ENCODE data around the gene NLK. TPM values are rescaled to one million over a fixed set of nuclear protein-coding genes. Genes with fewer than 3 reads are reported as not detected.
A peak's percentile ranks its signal among the peaks of the same experiment; 100 is the strongest.
"Not testable (repeated sequence)": the region's sequence is repeated elsewhere in the genome, so short reads cannot be mapped to it uniquely, and the experiment has no call there.

NLK gene
- total RNA-seq, 1 donor from 2014 or later: 20.2 TPM

- ATAC-seq (ENCODE audit: poor library complexity) (no peak), DNase-seq (no peak)
- intact Hi-C loops (cut with DNase I): no loop called here
Observed at GRCh38 chr17:28093999-28094716, 51.7 kb downstream of the NLK start.

- no peak for ATAC-seq (ENCODE audit: poor library complexity)
- intact Hi-C loops (cut with DNase I): no loop called here
- no peak for DNase-seq
Observed at GRCh38 chr17:28096756-28097155, 54.3 kb downstream of the NLK start.

- intact Hi-C loops (cut with DNase I): no loop called here
- DNase-seq: no peak
Observed at GRCh38 chr17:28097254-28097653, 54.8 kb downstream of the NLK start.

GRCh38 chr17:28097901-28098300 lies 55.4 kb downstream of the NLK start:
- ATAC-seq (ENCODE audit: poor library complexity) (no peak), DNase-seq (no peak)
- intact Hi-C loops (cut with DNase I): no loop called here

More at GRCh38 chr17:28097254-28097653, 54.8 kb downstream of the NLK start:
- no peak for ATAC-seq (ENCODE audit: poor library complexity)

GRCh38 chr17:28098591-28098990 lies 56.1 kb downstream of the NLK start:
- ATAC-seq (ENCODE audit: poor library complexity); DNase-seq; intact Hi-C loops (cut with DNase I): not testable (repeated sequence)

GRCh38 chr17:28100251-28100650 lies 57.8 kb downstream of the NLK start:
- DNase-seq: no peak
- intact Hi-C loops (cut with DNase I): no loop called here

GRCh38 chr17:28100936-28101335 lies 58.5 kb downstream of the NLK start:
- intact Hi-C loops (cut with DNase I): no loop called here
- ATAC-seq (ENCODE audit: poor library complexity) (no peak), DNase-seq (no peak)

More at GRCh38 chr17:28100251-28100650, 57.8 kb downstream of the NLK start:
- no peak for ATAC-seq (ENCODE audit: poor library complexity)

- intact Hi-C loops (cut with DNase I): no loop called here
Observed at GRCh38 chr17:28101919-28102318, 59.4 kb downstream of the NLK start.

GRCh38 chr17:28105501-28105900 lies 63.0 kb downstream of the NLK start:
- intact Hi-C loops (cut with DNase I): no loop called here
- ATAC-seq (ENCODE audit: poor library complexity) (no peak), DNase-seq (no peak)

More at GRCh38 chr17:28101919-28102318, 59.4 kb downstream of the NLK start:
- no peak for ATAC-seq (ENCODE audit: poor library complexity)
- DNase-seq: no peak

- no peak for ATAC-seq (ENCODE audit: poor library complexity)
- intact Hi-C loops (cut with DNase I): no loop called here
- no peak for DNase-seq
Observed at GRCh38 chr17:28110184-28110583, 67.7 kb downstream of the NLK start.

GRCh38 chr17:28112181-28112580 lies 69.7 kb downstream of the NLK start:
- no peak for DNase-seq
- intact Hi-C loops (cut with DNase I): no loop called here
- ATAC-seq (ENCODE audit: poor library complexity): no peak

- intact Hi-C loops (cut with DNase I): no loop called here
- ATAC-seq (ENCODE audit: poor library complexity) (peak; percentile 73), DNase-seq (no peak)
Observed at GRCh38 chr17:28112606-28113005, 70.1 kb downstream of the NLK start.

GRCh38 chr17:28113269-28113668 lies 70.8 kb downstream of the NLK start:
- intact Hi-C loops (cut with DNase I): no loop called here
- no peak for DNase-seq
- no peak for ATAC-seq (ENCODE audit: poor library complexity)

GRCh38 chr17:28115046-28115445 lies 72.6 kb downstream of the NLK start:
- intact Hi-C loops (cut with DNase I): no loop called here
- ATAC-seq (ENCODE audit: poor library complexity): no peak

GRCh38 chr17:28117304-28117703 lies 74.8 kb downstream of the NLK start:
- ATAC-seq (ENCODE audit: poor library complexity): no peak
- no peak for DNase-seq
- intact Hi-C loops (cut with DNase I): no loop called here

More at GRCh38 chr17:28115046-28115445, 72.6 kb downstream of the NLK start:
- DNase-seq: no peak

GRCh38 chr17:28118362-28118761 lies 75.9 kb downstream of the NLK start:
- intact Hi-C loops (cut with DNase I): no loop called here
- DNase-seq (no peak), ATAC-seq (ENCODE audit: poor library complexity) (no peak)

- DNase-seq: no peak
- intact Hi-C loops (cut with DNase I): no loop called here
- ATAC-seq (ENCODE audit: poor library complexity): no peak
Observed at GRCh38 chr17:28119046-28119445, 76.6 kb downstream of the NLK start.

- intact Hi-C loops (cut with DNase I): no loop called here
- ATAC-seq (ENCODE audit: poor library complexity) (no peak), DNase-seq (no peak)
Observed at GRCh38 chr17:28119560-28119959, 77.1 kb downstream of the NLK start.

GRCh38 chr17:28120766-28121165 lies 78.3 kb downstream of the NLK start:
- ATAC-seq (ENCODE audit: poor library complexity): no peak
- no peak for DNase-seq
- intact Hi-C loops (cut with DNase I): no loop called here

- intact Hi-C loops (cut with DNase I): no loop called here
- no peak for DNase-seq
- ATAC-seq (ENCODE audit: poor library complexity): no peak
Observed at GRCh38 chr17:28124962-28125361, 82.5 kb downstream of the NLK start.
